SU-DHL-6 (cell line): ENCODE data around the gene UBB.

Source experiments
- H2AFZ ChIP-seq: fragments of 200-600 bp; sonication (generic); 2 replicates; pipeline ENCODE4 v1.6.1; 2014; ENCODE audit warnings: low read depth, mild to moderate bottlenecking, moderate library complexity, mixed read lengths, antibody characterized with exemption, low read length; ENCODE audit not compliant: severe bottlenecking
- H3F3A ChIP-seq: fragments of 200-600 bp; shearing (Covaris generic); 2 replicates; pipeline ENCODE4 v1.6.0; 2016; ENCODE audit warnings: antibody characterized with exemption, mild to moderate bottlenecking; ENCODE audit not compliant: insufficient read depth
- H3K27ac ChIP-seq: fragments of 200-600 bp; sonication (generic); 2 replicates; pipeline ENCODE4 v1.5.1; 2016; ENCODE audit warnings: low read depth, mild to moderate bottlenecking, low read length, moderate library complexity, mixed read lengths
- H3K27me3 ChIP-seq: fragments of 200-600 bp; sonication (generic), shearing (Covaris generic); 2 replicates; pipeline ENCODE4 v1.6.0; 2014; ENCODE audit warnings: mild to moderate bottlenecking, low read length
- H3K36me3 ChIP-seq: fragments of 200-600 bp; sonication (generic); 2 replicates; pipeline ENCODE4 v1.6.1; 2014; ENCODE audit warnings: mild to moderate bottlenecking, low read length, mixed read lengths
- H3K4me2 ChIP-seq: fragments of 300-600, 200-600 bp; shearing (Covaris generic), sonication (generic); 2 replicates; pipeline ENCODE4 v1.6.0; 2014; ENCODE audit warnings: low read length, low read depth, mild to moderate bottlenecking; ENCODE audit not compliant: poor library complexity, severe bottlenecking
- H3K4me3 ChIP-seq: fragments of 200-600 bp; sonication (generic); 2 replicates; pipeline ENCODE4 v1.5.1; 2014; ENCODE audit warnings: antibody characterized with exemption, low read length, mild to moderate bottlenecking, mixed read lengths; ENCODE audit not compliant: insufficient read depth, poor library complexity, severe bottlenecking
- H3K79me2 ChIP-seq: fragments of 200-600 bp; sonication (generic); 2 replicates; pipeline ENCODE4 v1.6.1; 2014; ENCODE audit warnings: mild to moderate bottlenecking, low read length, moderate library complexity; ENCODE audit not compliant: insufficient read depth
- H3K9ac ChIP-seq: fragments of 200-600 bp; sonication (generic); 2 replicates; pipeline ENCODE4 v1.7.0; 2014; ENCODE audit warnings: mild to moderate bottlenecking, low read length
- H3K9me2 ChIP-seq: fragments of 200-600 bp; sonication (generic); replicated peaks from 2 replicates; pipeline ENCODE4 v1.6.1; 2014; ENCODE audit warnings: low read length; ENCODE audit not compliant: insufficient read depth
- H3K9me3 ChIP-seq: fragments of 200-600 bp; sonication (generic); 2 replicates; pipeline ENCODE4 v1.6.1; 2014; ENCODE audit warnings: low read length, mixed read lengths; ENCODE audit not compliant: insufficient read depth
- H4K20me1 ChIP-seq: fragments of 200-600 bp; sonication (generic); 2 replicates; pipeline ENCODE4 v1.6.1; 2014; ENCODE audit warnings: low read depth, mild to moderate bottlenecking, antibody characterized with exemption, low read length, moderate library complexity, mixed read lengths
- CTCF ChIP-seq: fragments of 200-600 bp; sonication (generic); IDR thresholded peaks from one replicate; pipeline ENCODE4 v1.5.1; 2017; ENCODE audit warnings: antibody characterized with exemption, mild to moderate bottlenecking, low read length, moderate library complexity; ENCODE audit not compliant: insufficient read depth, poor library complexity, severe bottlenecking
- EZH2phosphoT487 ChIP-seq: fragments of 200-600 bp; sonication (generic), shearing (Covaris generic); conservative IDR thresholded peaks from 2 replicates; pipeline ENCODE4 v1.6.1; 2018; ENCODE audit warnings: mild to moderate bottlenecking, antibody characterized with exemption, low read length, moderate library complexity, mixed read lengths

UBB gene

GRCh38 chr17:16358394-16358793 lies 22.5 kb upstream of the UBB start:
- Histone ChIP-seq H3K27me3 (no peaks in the 10 kb centered on the region), H3K9me3 (no peaks in the 10 kb centered on the region), H3K27ac (no peak overlapping the region), H3F3A (no peaks in the 10 kb centered on the region), H3K9me2 (no peaks in the 10 kb centered on the region), H3K4me3 (no peak overlapping the region), H3K9ac (no peak overlapping the region), H4K20me1 (no peaks in the 10 kb centered on the region), H3K4me2 (no peak overlapping the region), H3K79me2 (no peaks in the 10 kb centered on the region), H2AFZ (no peak overlapping the region), H3K36me3 (no peaks in the 10 kb centered on the region)
- no peak for TF ChIP-seq CTCF
- no peak for TF ChIP-seq EZH2phosphoT487

- H3K4me3 ChIP-seq, result no peak overlapping the region
- H3K27me3 ChIP-seq, result no peaks in the 10 kb centered on the region
- no peak overlapping the region for H3K4me2 ChIP-seq
- H3K9me2 ChIP-seq, result no peaks in the 10 kb centered on the region
- H3F3A ChIP-seq, result no peaks in the 10 kb centered on the region
- H3K79me2 ChIP-seq, result no peaks in the 10 kb centered on the region
- no peak overlapping the region for H2AFZ ChIP-seq
- no peak overlapping the region for H3K27ac ChIP-seq
- H4K20me1 ChIP-seq, result no peaks in the 10 kb centered on the region
- H3K36me3 ChIP-seq, result no peaks in the 10 kb centered on the region
- H3K9me3 ChIP-seq, result no peaks in the 10 kb centered on the region
- TF ChIP-seq CTCF (no peak), EZH2phosphoT487 (no peak)
- H3K9ac ChIP-seq, result no peak overlapping the region
Observed at GRCh38 chr17:16361874-16362273, 19.0 kb upstream of the UBB start.

GRCh38 chr17:16363749-16364536 lies 16.9 kb upstream of the UBB start:
- Histone ChIP-seq H3K36me3 (no peaks in the 10 kb centered on the region), H3F3A (no peaks in the 10 kb centered on the region), H3K4me3 (no peak overlapping the region), H2AFZ (no peak overlapping the region), H3K27ac (no peak overlapping the region), H4K20me1 (no peaks in the 10 kb centered on the region), H3K9me2 (no peaks in the 10 kb centered on the region), H3K4me2 (no peak overlapping the region), H3K79me2 (no peaks in the 10 kb centered on the region), H3K27me3 (no peaks in the 10 kb centered on the region), H3K9ac (no peak overlapping the region), H3K9me3 (no peaks in the 10 kb centered on the region)
- TF ChIP-seq CTCF (peak; percentile 84), EZH2phosphoT487 (no peak)
